ENCODE measurements around the gene TLK2.
"Not testable (repeated sequence)": the region's sequence is repeated elsewhere in the genome, so short reads cannot be mapped to it uniquely, and the experiment has no call there.

The TLK2 gene

GRCh38 chr17:62565817-62566216 lies 87.2 kb downstream of the TLK2 start:
- DNase-seq: no peak

GRCh38 chr17:62566996-62567578 lies 88.5 kb downstream of the TLK2 start:
- no peak for DNase-seq

- no peak for DNase-seq
Measured at GRCh38 chr17:62572488-62572887, 93.9 kb downstream of the TLK2 start.

- no peak for DNase-seq
Measured at GRCh38 chr17:62572888-62573401, 94.3 kb downstream of the TLK2 start.

GRCh38 chr17:62573480-62574117 lies 95.0 kb downstream of the TLK2 start:
- no peak for DNase-seq

GRCh38 chr17:62576382-62576781 lies 97.8 kb downstream of the TLK2 start:
- no peak for DNase-seq

- DNase-seq: no peak
Measured at GRCh38 chr17:62578757-62579487, 100.3 kb downstream of the TLK2 start.

GRCh38 chr17:62580947-62581346 lies 102.3 kb downstream of the TLK2 start:
- DNase-seq: no peak

- no peak for DNase-seq
Measured at GRCh38 chr17:62581764-62582163, 103.1 kb downstream of the TLK2 start.

- DNase-seq: no peak
Measured at GRCh38 chr17:62587554-62587953, 108.9 kb downstream of the TLK2 start.

GRCh38 chr17:62588109-62588508 lies 109.5 kb downstream of the TLK2 start:
- DNase-seq: no peak

GRCh38 chr17:62591333-62591732 lies 112.7 kb downstream of the TLK2 start:
- no peak for DNase-seq

GRCh38 chr17:62591822-62592221 lies 113.2 kb downstream of the TLK2 start:
- not testable (repeated sequence) for DNase-seq

- DNase-seq: no peak
Measured at GRCh38 chr17:62592341-62593099, 113.9 kb downstream of the TLK2 start.

- DNase-seq: no peak
Measured at GRCh38 chr17:62595484-62595883, 116.9 kb downstream of the TLK2 start.

GRCh38 chr17:62596662-62597061 lies 118.0 kb downstream of the TLK2 start:
- DNase-seq: no peak

GRCh38 chr17:62597150-62597549 lies 118.5 kb downstream of the TLK2 start:
- no peak for DNase-seq

GRCh38 chr17:62597920-62598319 lies 119.3 kb downstream of the TLK2 start:
- DNase-seq: no peak

GRCh38 chr17:62599964-62600657 lies 121.5 kb downstream of the TLK2 start:
- no peak for DNase-seq

- DNase-seq: no peak
Measured at GRCh38 chr17:62600805-62601204, 122.2 kb downstream of the TLK2 start.

- no peak for DNase-seq
Measured at GRCh38 chr17:62601471-62601870, 122.8 kb downstream of the TLK2 start.

GRCh38 chr17:62603783-62604182 lies 125.2 kb downstream of the TLK2 start:
- not testable (repeated sequence) for DNase-seq

GRCh38 chr17:62605588-62605987 lies 127.0 kb downstream of the TLK2 start:
- no peak for DNase-seq

Measured in activated CD8-positive, alpha-beta memory T cell treated with anti-CD3 and anti-CD28 coated beads for 24 hours (primary cell).